Measurements from ENCODE around the gene GPC3. TPM values are rescaled to one million over a fixed set of nuclear protein-coding genes. Genes with fewer than 3 reads are reported as not detected.

GPC3 gene
- total RNA-seq, 2 experiments from 2014 or later: 0.86 to 1.3 TPM

- ChIA-PET CTCF (no interaction called here), POLR2A (no interaction called here)
- Mint-ChIP-seq H3K27ac (no peak overlapping the region), H3K9me3 (ENCODE audit: low read depth) (no peaks in the 10 kb centered on the region), H3K27me3 (peaks cover 21% of the 10 kb centered on the region), H3K4me3 (no peak overlapping the region), H3K36me3 (ENCODE audit: low read depth) (no peaks in the 10 kb centered on the region), H3K4me1 (peaks cover 2% of the 10 kb centered on the region)
- intact Hi-C loops (cut with DNase I, micrococcal nuclease): no loop called here
- DNase-seq: no peak
- ATAC-seq: no peak
Measured at GRCh38 chrX:133981924-133982323, 3.5 kb downstream of the GPC3 start.

- Mint-ChIP-seq H3K36me3 (ENCODE audit: low read depth) (no peaks in the 10 kb centered on the region), H3K4me3 (no peak overlapping the region), H3K27me3 (peaks cover 21% of the 10 kb centered on the region), H3K4me1 (peaks cover 2% of the 10 kb centered on the region), H3K9me3 (ENCODE audit: low read depth) (no peaks in the 10 kb centered on the region), H3K27ac (no peak overlapping the region)
- intact Hi-C loops (cut with DNase I, micrococcal nuclease): no loop called here
- ChIA-PET POLR2A (no interaction called here), CTCF (no interaction called here)
- DNase-seq (no peak), ATAC-seq (no peak)
Measured at GRCh38 chrX:133980832-133981588, 4.4 kb downstream of the GPC3 start.

GRCh38 chrX:133980406-133980805 is 5.0 kb downstream of the GPC3 start:
- POLR2A ChIA-PET: no interaction called here
- H3K36me3 Mint-ChIP-seq (ENCODE audit: low read depth): no peaks in the 10 kb centered on the region
- peaks cover 2% of the 10 kb centered on the region for H3K4me1 Mint-ChIP-seq
- no peak overlapping the region for H3K27ac Mint-ChIP-seq
- no peaks in the 10 kb centered on the region for H3K9me3 Mint-ChIP-seq (ENCODE audit: low read depth)
- CTCF ChIA-PET: no interaction called here
- intact Hi-C loops (cut with DNase I, micrococcal nuclease): no loop called here
- no peak for DNase-seq
- no peak overlapping the region for H3K4me3 Mint-ChIP-seq
- H3K27me3 Mint-ChIP-seq: peaks cover 21% of the 10 kb centered on the region
- ATAC-seq: no peak

- no peak for ATAC-seq
- POLR2A ChIA-PET: no interaction called here
- no peak overlapping the region for H3K4me3 Mint-ChIP-seq
- CTCF ChIA-PET: interaction anchor here (0.7 kb wide), 1 partner anchor 9 kb away, joined by 3 read pairs; no protein-coding TSS in a partner anchor
- no peaks in the 10 kb centered on the region for H3K36me3 Mint-ChIP-seq (ENCODE audit: low read depth)
- H3K9me3 Mint-ChIP-seq (ENCODE audit: low read depth): no peaks in the 10 kb centered on the region
- H3K27ac Mint-ChIP-seq: no peak overlapping the region
- peaks cover 2% of the 10 kb centered on the region for H3K4me1 Mint-ChIP-seq
- no peak for DNase-seq
- intact Hi-C loops (cut with DNase I, micrococcal nuclease): no loop called here
- peaks cover 21% of the 10 kb centered on the region for H3K27me3 Mint-ChIP-seq
Measured at GRCh38 chrX:133979641-133980230, 5.7 kb downstream of the GPC3 start.

- H3K9me3 Mint-ChIP-seq (ENCODE audit: low read depth): no peaks in the 10 kb centered on the region
- intact Hi-C loops (cut with DNase I, micrococcal nuclease): no loop called here
- no peaks in the 10 kb centered on the region for H3K36me3 Mint-ChIP-seq (ENCODE audit: low read depth)
- ChIA-PET POLR2A (no interaction called here), CTCF (interaction anchor here (0.6 kb wide), 1 partner anchor 1755 kb away, joined by 3 read pairs; no protein-coding TSS in a partner anchor)
- H3K4me3 Mint-ChIP-seq: no peak overlapping the region
- no peak for ATAC-seq
- no peaks in the 10 kb centered on the region for H3K27me3 Mint-ChIP-seq
- no peak for DNase-seq
- H3K4me1 Mint-ChIP-seq: no peaks in the 10 kb centered on the region
- H3K27ac Mint-ChIP-seq: no peak overlapping the region
Measured at GRCh38 chrX:133973704-133974103, 11.7 kb downstream of the GPC3 start.

GRCh38 chrX:133972916-133973315 is 12.5 kb downstream of the GPC3 start:
- DNase-seq: no peak
- no peak overlapping the region for H3K27ac Mint-ChIP-seq
- POLR2A ChIA-PET: no interaction called here
- no peak for ATAC-seq
- no peaks in the 10 kb centered on the region for H3K36me3 Mint-ChIP-seq (ENCODE audit: low read depth)
- no peaks in the 10 kb centered on the region for H3K27me3 Mint-ChIP-seq
- no peaks in the 10 kb centered on the region for H3K9me3 Mint-ChIP-seq (ENCODE audit: low read depth)
- H3K4me3 Mint-ChIP-seq: no peak overlapping the region
- CTCF ChIA-PET: interaction anchor here (0.6 kb wide), 1 partner anchor 1754 kb away, joined by 3 read pairs; no protein-coding TSS in a partner anchor
- intact Hi-C loops (cut with DNase I, micrococcal nuclease): no loop called here
- H3K4me1 Mint-ChIP-seq: no peaks in the 10 kb centered on the region

- H3K36me3 Mint-ChIP-seq (ENCODE audit: low read depth): no peaks in the 10 kb centered on the region
- no peak overlapping the region for H3K4me3 Mint-ChIP-seq
- POLR2A ChIA-PET: no interaction called here
- CTCF ChIA-PET: no interaction called here
- intact Hi-C loops (cut with DNase I, micrococcal nuclease): no loop called here
- no peak overlapping the region for H3K27ac Mint-ChIP-seq
- H3K27me3 Mint-ChIP-seq: no peaks in the 10 kb centered on the region
- no peaks in the 10 kb centered on the region for H3K9me3 Mint-ChIP-seq (ENCODE audit: low read depth)
- no peaks in the 10 kb centered on the region for H3K4me1 Mint-ChIP-seq
- ATAC-seq (no peak), DNase-seq (no peak)
Measured at GRCh38 chrX:133971586-133971985, 13.8 kb downstream of the GPC3 start.

- DNase-seq: no peak
- Mint-ChIP-seq H3K9me3 (ENCODE audit: low read depth) (no peaks in the 10 kb centered on the region), H3K27ac (no peak overlapping the region), H3K4me3 (no peak overlapping the region), H3K36me3 (ENCODE audit: low read depth) (no peaks in the 10 kb centered on the region), H3K27me3 (no peaks in the 10 kb centered on the region), H3K4me1 (peaks cover 3% of the 10 kb centered on the region)
- no peak for ATAC-seq
- POLR2A ChIA-PET: no interaction called here
- CTCF ChIA-PET: no interaction called here
- intact Hi-C loops (cut with DNase I, micrococcal nuclease): no loop called here
Measured at GRCh38 chrX:133970076-133970475, 15.3 kb downstream of the GPC3 start.

GRCh38 chrX:133969191-133969590 is 16.2 kb downstream of the GPC3 start:
- H3K4me1 Mint-ChIP-seq: peaks cover 10% of the 10 kb centered on the region
- DNase-seq (no peak), ATAC-seq (no peak)
- CTCF ChIA-PET: no interaction called here
- no peak overlapping the region for H3K4me3 Mint-ChIP-seq
- POLR2A ChIA-PET: no interaction called here
- no peaks in the 10 kb centered on the region for H3K9me3 Mint-ChIP-seq (ENCODE audit: low read depth)
- intact Hi-C loops (cut with DNase I, micrococcal nuclease): no loop called here
- H3K27me3 Mint-ChIP-seq: no peaks in the 10 kb centered on the region
- no peaks in the 10 kb centered on the region for H3K36me3 Mint-ChIP-seq (ENCODE audit: low read depth)
- H3K27ac Mint-ChIP-seq: no peak overlapping the region

GRCh38 chrX:133968109-133968508 is 17.3 kb downstream of the GPC3 start:
- intact Hi-C loops (cut with DNase I, micrococcal nuclease): no loop called here
- no peak overlapping the region for H3K27ac Mint-ChIP-seq

GRCh38 chrX:133966199-133966598 is 19.2 kb downstream of the GPC3 start:
- DNase-seq: no peak
- no peaks in the 10 kb centered on the region for H3K27me3 Mint-ChIP-seq
- CTCF ChIA-PET: no interaction called here

More at GRCh38 chrX:133968109-133968508, 17.3 kb downstream of the GPC3 start:
- Mint-ChIP-seq H3K9me3 (ENCODE audit: low read depth) (no peaks in the 10 kb centered on the region), H3K36me3 (ENCODE audit: low read depth) (no peaks in the 10 kb centered on the region), H3K4me1 (peaks cover 13% of the 10 kb centered on the region), H3K27me3 (no peaks in the 10 kb centered on the region), H3K4me3 (no peak overlapping the region)
- CTCF ChIA-PET: interaction anchor here (0.5 kb wide), 1 partner anchor 331 kb away, joined by 3 read pairs; no protein-coding TSS in a partner anchor
- DNase-seq (no peak), ATAC-seq (no peak)
- POLR2A ChIA-PET: no interaction called here

GRCh38 chrX:133965321-133965720 is 20.1 kb downstream of the GPC3 start:
- intact Hi-C loops (cut with DNase I, micrococcal nuclease): no loop called here
- ATAC-seq: no peak
- Mint-ChIP-seq H3K36me3 (ENCODE audit: low read depth) (no peaks in the 10 kb centered on the region), H3K27ac (peak overlapping the region; percentile 43), H3K4me1 (peaks cover 13% of the 10 kb centered on the region), H3K4me3 (no peak overlapping the region), H3K9me3 (ENCODE audit: low read depth) (no peaks in the 10 kb centered on the region), H3K27me3 (no peaks in the 10 kb centered on the region)
- no peak for DNase-seq
- ChIA-PET CTCF (no interaction called here), POLR2A (no interaction called here)

More at GRCh38 chrX:133966199-133966598, 19.2 kb downstream of the GPC3 start:
- no peak overlapping the region for H3K4me3 Mint-ChIP-seq
- intact Hi-C loops (cut with DNase I, micrococcal nuclease): no loop called here
- H3K36me3 Mint-ChIP-seq (ENCODE audit: low read depth): no peaks in the 10 kb centered on the region
- ATAC-seq: no peak
- no peaks in the 10 kb centered on the region for H3K9me3 Mint-ChIP-seq (ENCODE audit: low read depth)
- POLR2A ChIA-PET: no interaction called here
- H3K4me1 Mint-ChIP-seq: peaks cover 13% of the 10 kb centered on the region
- H3K27ac Mint-ChIP-seq: no peak overlapping the region
